Thyroid gland (tissue), 4 donors: ENCODE results near the gene ARL4D.
A peak's percentile ranks its signal among the peaks of the same experiment; 100 is the strongest.

Experiments used
- CTCF ChIP-seq, 6 experiments: fragments of 200-600 bp in 3 of 6; fragments of 450-650 bp in 3 of 6; sonication (generic) in 3 of 6; IDR thresholded peaks; one replicate each; pipeline ENCODE4 v1.5.1; 2016 to 2019; ENCODE audit warnings: antibody characterized with exemption in 6 of 6, mild to moderate bottlenecking in 2 of 6, inconsistent platforms in 1 of 6, moderate library complexity in 1 of 6
- POLR2A ChIP-seq, 2 donors: fragments of 450-650 bp; IDR thresholded peaks; one replicate each; pipeline ENCODE4 v1.6.1; 2017; ENCODE audit warnings: antibody characterized with exemption in 2 of 2, mild to moderate bottlenecking in 2 of 2, moderate library complexity in 1 of 2

- TF ChIP-seq CTCF (IDR thresholded peaks at IDR 0.05): no peak
- TF ChIP-seq POLR2A (IDR thresholded peaks at IDR 0.05): peak in 1 of 2 donors; percentile 73
Observed at GRCh38 chr17:43444223-43445008, 45.6 kb downstream of the ARL4D start.
